Mesendoderm (in vitro differentiated cells): Measurements from ENCODE around the gene PGAM2.

Experiments used
- DNase-seq: peaks from one replicate; pipeline ENCODE4 v3.0.0; 2013
- H2AK5ac ChIP-seq: 2 replicates; pipeline ENCODE4 v1.6.1; 2013; ENCODE audit warnings: low read length, inconsistent platforms
- H2BK120ac ChIP-seq: 2 replicates; pipeline ENCODE4 v1.6.1; 2013; ENCODE audit warnings: low read depth, mild to moderate bottlenecking, low read length, moderate library complexity, mixed read lengths
- H2BK15ac ChIP-seq: replicated peaks from 2 replicates; pipeline ENCODE4 v1.6.1; 2013; ENCODE audit warnings: low read depth, mild to moderate bottlenecking, moderate library complexity
- H2BK5ac ChIP-seq: 2 replicates; pipeline ENCODE4 v1.6.1; 2013; ENCODE audit warnings: low read length, inconsistent platforms
- H3K18ac ChIP-seq: 2 replicates; pipeline ENCODE4 v1.6.1; 2013; ENCODE audit warnings: mild to moderate bottlenecking, low read length, mixed read lengths
- H3K23ac ChIP-seq: one replicate; pipeline ENCODE4 v1.6.1; 2013; ENCODE audit warnings: low read length
- H3K27ac ChIP-seq: 2 replicates; pipeline ENCODE4 v1.5.1; 2013; ENCODE audit warnings: low read depth, mild to moderate bottlenecking, inconsistent platforms, low read length, moderate library complexity
- H3K27me3 ChIP-seq: 2 replicates; pipeline ENCODE4 v1.6.1; 2013; ENCODE audit warnings: low read length, control low read depth, mild to moderate bottlenecking, inconsistent platforms; ENCODE audit not compliant: insufficient read depth, poor library complexity
- H3K36me3 ChIP-seq: 2 replicates; pipeline ENCODE4 v1.6.1; 2013; ENCODE audit warnings: low read length, inconsistent platforms; ENCODE audit not compliant: control insufficient read depth, insufficient read depth
- H3K4ac ChIP-seq: one replicate; pipeline ENCODE4 v1.6.1; 2013; ENCODE audit warnings: low read depth, mild to moderate bottlenecking, low read length, moderate library complexity
- H3K4me1 ChIP-seq: 2 replicates; pipeline ENCODE4 v1.6.1; 2013; ENCODE audit warnings: low read depth, low read length, inconsistent platforms; ENCODE audit not compliant: control insufficient read depth
- H3K4me2 ChIP-seq: 2 replicates; pipeline ENCODE4 v1.6.1; 2013; ENCODE audit warnings: low read length
- H3K4me3 ChIP-seq: 2 replicates; pipeline ENCODE4 v1.5.1; 2013; ENCODE audit warnings: mild to moderate bottlenecking, low read length
- H3K56ac ChIP-seq: one replicate; pipeline ENCODE4 v1.6.1; 2013; ENCODE audit warnings: low read length
- H3K79me1 ChIP-seq: 2 replicates; pipeline ENCODE4 v1.6.1; 2013; ENCODE audit warnings: low read length, inconsistent platforms
- H3K79me2 ChIP-seq: 2 replicates; pipeline ENCODE4 v1.6.1; 2013; ENCODE audit warnings: mild to moderate bottlenecking, low read length; ENCODE audit not compliant: control insufficient read depth, insufficient read depth
- H3K9ac ChIP-seq: 2 replicates; pipeline ENCODE4 v1.6.1; 2013; ENCODE audit warnings: low read length, inconsistent platforms
- H4K5ac ChIP-seq: one replicate; pipeline ENCODE4 v1.6.1; 2013; ENCODE audit warnings: low read length
- H4K8ac ChIP-seq: one replicate; pipeline ENCODE4 v1.6.1; 2013; ENCODE audit warnings: low read depth, mild to moderate bottlenecking, control low read depth, low read length, moderate library complexity
- WGBS: extraction: QIAGEN DNeasy Blood & Tissue Kit; methylation state at CpG from one replicate; pipeline ENCODE4 v1.1.7; 2013; ENCODE audit warnings: low lambda C conversion rate, missing lambda C conversion rate; ENCODE audit not compliant: insufficient coverage; ENCODE audit errors: extremely low coverage; 5-methylcytosine and 5-hydroxymethylcytosine counted together

The PGAM2 gene

GRCh38 chr7:44085546-44085945, 20.2 kb upstream of the PGAM2 start:
- H3K79me1 ChIP-seq, result no peaks in the 10 kb centered on the region
- WGBS, result no CpG with 5 or more reads among the region's 3 CpGs
- no peak overlapping the region for H2BK15ac ChIP-seq
- H3K4me1 ChIP-seq, result no peaks in the 10 kb centered on the region
- no peak overlapping the region for H4K5ac ChIP-seq
- no peak overlapping the region for H2BK120ac ChIP-seq
- H3K27me3 ChIP-seq, result no peaks in the 10 kb centered on the region
- H3K27ac ChIP-seq, result no peak overlapping the region
- H3K4me3 ChIP-seq, result no peak overlapping the region
- no peak overlapping the region for H3K23ac ChIP-seq
- no peak overlapping the region for H2AK5ac ChIP-seq
- no peak overlapping the region for H3K4ac ChIP-seq
- DNase-seq, result no peak
- H3K56ac ChIP-seq, result no peak overlapping the region
- no peaks in the 10 kb centered on the region for H3K79me2 ChIP-seq
- H2BK5ac ChIP-seq, result no peak overlapping the region
- no peak overlapping the region for H4K8ac ChIP-seq
- no peak overlapping the region for H3K4me2 ChIP-seq
- no peak overlapping the region for H3K9ac ChIP-seq
- no peaks in the 10 kb centered on the region for H3K36me3 ChIP-seq
- H3K18ac ChIP-seq, result no peak overlapping the region

- Histone ChIP-seq H2AK5ac (no peak overlapping the region), H3K56ac (no peak overlapping the region), H3K23ac (no peak overlapping the region), H3K27ac (no peak overlapping the region), H3K79me1 (no peaks in the 10 kb centered on the region), H3K4me1 (no peaks in the 10 kb centered on the region), H3K4ac (no peak overlapping the region), H3K27me3 (no peaks in the 10 kb centered on the region), H2BK15ac (no peak overlapping the region), H3K36me3 (no peaks in the 10 kb centered on the region), H2BK5ac (no peak overlapping the region), H3K9ac (no peak overlapping the region), H3K18ac (no peak overlapping the region), H3K4me3 (no peak overlapping the region), H3K4me2 (no peak overlapping the region), H4K5ac (no peak overlapping the region), H3K79me2 (no peaks in the 10 kb centered on the region), H2BK120ac (no peak overlapping the region), H4K8ac (no peak overlapping the region)
- no peak for DNase-seq
- WGBS, result no CpG with 5 or more reads among the region's 4 CpGs
Measured at GRCh38 chr7:44084701-44085100, 19.3 kb upstream of the PGAM2 start.

GRCh38 chr7:44083796-44084195, 18.4 kb upstream of the PGAM2 start:
- no peak overlapping the region for H2BK15ac ChIP-seq
- no peak overlapping the region for H3K23ac ChIP-seq
- H3K56ac ChIP-seq, result peak overlapping the region; percentile 15
- WGBS, result no CpG with 5 or more reads among the region's 3 CpGs
- H3K4me1 ChIP-seq, result no peaks in the 10 kb centered on the region
- no peaks in the 10 kb centered on the region for H3K36me3 ChIP-seq
- no peak for DNase-seq
- H3K4me2 ChIP-seq, result no peak overlapping the region
- no peak overlapping the region for H2BK5ac ChIP-seq
- no peak overlapping the region for H3K4ac ChIP-seq
- no peak overlapping the region for H4K5ac ChIP-seq
- H3K18ac ChIP-seq, result no peak overlapping the region
- H3K79me1 ChIP-seq, result no peaks in the 10 kb centered on the region
- no peak overlapping the region for H3K27ac ChIP-seq
- H3K9ac ChIP-seq, result no peak overlapping the region
- H3K79me2 ChIP-seq, result no peaks in the 10 kb centered on the region
- H4K8ac ChIP-seq, result no peak overlapping the region
- H2AK5ac ChIP-seq, result no peak overlapping the region
- no peak overlapping the region for H2BK120ac ChIP-seq
- no peaks in the 10 kb centered on the region for H3K27me3 ChIP-seq
- no peak overlapping the region for H3K4me3 ChIP-seq

GRCh38 chr7:44082541-44083207, 17.3 kb upstream of the PGAM2 start:
- Histone ChIP-seq H3K4ac (no peak overlapping the region), H2BK5ac (no peak overlapping the region), H3K79me2 (no peaks in the 10 kb centered on the region), H2AK5ac (no peak overlapping the region), H2BK120ac (no peak overlapping the region), H3K27me3 (no peaks in the 10 kb centered on the region), H3K4me1 (no peaks in the 10 kb centered on the region), H4K8ac (no peak overlapping the region), H3K27ac (no peak overlapping the region), H3K79me1 (no peaks in the 10 kb centered on the region), H3K18ac (peak overlapping the region; percentile 64), H3K56ac (peak overlapping the region; percentile 89), H4K5ac (no peak overlapping the region), H3K23ac (no peak overlapping the region), H2BK15ac (no peak overlapping the region), H3K4me3 (peak overlapping the region; percentile 32), H3K4me2 (peak overlapping the region; percentile 83), H3K36me3 (peaks cover 3% of the 10 kb centered on the region), H3K9ac (peak overlapping the region; percentile 82)
- DNase-seq, result peak; percentile 100
- no CpG with 5 or more reads among the region's 54 CpGs for WGBS

GRCh38 chr7:44081266-44081748, 15.9 kb upstream of the PGAM2 start:
- Histone ChIP-seq H3K23ac (no peak overlapping the region), H3K36me3 (peaks cover 3% of the 10 kb centered on the region), H3K4me2 (no peak overlapping the region), H2AK5ac (no peak overlapping the region), H3K4me3 (no peak overlapping the region), H3K4ac (no peak overlapping the region), H3K9ac (no peak overlapping the region), H3K56ac (no peak overlapping the region), H3K27me3 (no peaks in the 10 kb centered on the region), H3K4me1 (no peaks in the 10 kb centered on the region), H3K18ac (no peak overlapping the region), H3K79me1 (no peaks in the 10 kb centered on the region), H3K79me2 (no peaks in the 10 kb centered on the region), H2BK5ac (no peak overlapping the region), H4K5ac (no peak overlapping the region), H4K8ac (no peak overlapping the region), H2BK15ac (no peak overlapping the region), H2BK120ac (no peak overlapping the region), H3K27ac (no peak overlapping the region)
- WGBS, result no CpG with 5 or more reads among the region's 9 CpGs
- no peak for DNase-seq
